K562 (cell line): Measurements from ENCODE around the gene DCAF6. TPM values are rescaled to one million over a fixed set of nuclear protein-coding genes. Genes with fewer than 3 reads are reported as not detected.

ENCODE experiments used
- ATAC-seq: fragments of 200-7000 bp; cut with Tn5 transposase; 3 replicates; pipeline ENCODE4 v1.9.1; 2020; ENCODE audit warnings: moderate library complexity
- BruUV-seq: library from RNA; stranded (reverse); fragments of 400-500 nt; replicated peaks from 2 replicates; lab custom pipeline; 2021; lab: Mats Ljungman, UMichigan
- CTCF ChIA-PET: fragments of 300-600 bp; formaldehyde crosslinking; extraction: SDS; loops from one replicate; lab custom pipeline; 2021; ENCODE audit warnings: low intra/inter-chr PET ratio; lab: Yijun Ruan, JAX
- POLR2A ChIA-PET: fragments of 300-600, 350-650 bp; sonication (Branson Sonifier 250); formaldehyde crosslinking; extraction: SDS; loops from one replicate; lab custom pipeline; 2021; ENCODE audit warnings: antibody characterized with exemption, inconsistent platforms; lab: Yijun Ruan, JAX
- DNase-seq, 4 experiments: peaks; one replicate each; pipeline versions ENCODE4 v3.0.0 to v3.0.0-alpha.2; 2011 to 2018; ENCODE audit warnings: low spot score in 3 of 4, mixed read lengths in 3 of 4; ENCODE audit errors: extremely low read depth in 1 of 4
- FAIRE-seq: peaks from 2 replicates; lab custom pipeline; 2011; peaks lifted over from hg19 to GRCh38; lab: Jason Lieb, UNC
- H2AFZ ChIP-seq: 2 replicates; pipeline ENCODE4 v1.6.0; 2011; ENCODE audit warnings: low read depth, low read length, control low read depth, inconsistent platforms
- H3K27ac ChIP-seq: fragments of 200-600 bp; 3 replicates; pipeline ENCODE4 v1.8.0; 2011; ENCODE audit warnings: low read depth, mild to moderate bottlenecking, control low read depth, inconsistent platforms, low read length, moderate library complexity, mixed read lengths; ENCODE audit errors: extremely low read depth
- H3K27me3 ChIP-seq, 2 experiments: fragments of 300-600 bp in 1 of 2; 2 replicates in 1 of 2; 3 replicates in 1 of 2; pipeline versions ENCODE4 v1.6.0 to v1.8.0; 2011; ENCODE audit warnings: inconsistent platforms in 2 of 2, low read length in 2 of 2, mild to moderate bottlenecking in 1 of 2, mixed read lengths in 1 of 2, moderate library complexity in 1 of 2; ENCODE audit not compliant: control insufficient read depth in 2 of 2, insufficient read depth in 2 of 2
- H3K36me3 ChIP-seq: fragments of 300-600 bp; 3 replicates; pipeline ENCODE4 v1.8.0; 2011; ENCODE audit warnings: mild to moderate bottlenecking, low read length, inconsistent platforms; ENCODE audit not compliant: control insufficient read depth, insufficient read depth
- H3K4me1 ChIP-seq, 2 experiments: fragments of 200-600 bp in 1 of 2; replicated peaks in 1 of 2; 2 replicates in 1 of 2; 3 replicates in 1 of 2; pipeline versions ENCODE4 v1.5.1 to v1.8.0; 2011; ENCODE audit warnings: inconsistent platforms in 2 of 2, low read length in 2 of 2, mild to moderate bottlenecking in 1 of 2, mixed read lengths in 1 of 2, moderate library complexity in 1 of 2; ENCODE audit not compliant: control insufficient read depth in 2 of 2, insufficient read depth in 2 of 2
- H3K4me2 ChIP-seq: 2 replicates; pipeline ENCODE4 v1.6.1; 2011; ENCODE audit warnings: low read length, control low read depth, inconsistent platforms, mixed read lengths; ENCODE audit not compliant: insufficient read depth
- H3K4me3 ChIP-seq: fragments of 200-600 bp; sonication (generic), shearing (Covaris generic); 2 replicates; pipeline ENCODE4 v1.5.1; 2016; ENCODE audit warnings: control low read depth, inconsistent platforms
- H3K79me2 ChIP-seq: fragments of 200-600 bp; 3 replicates; pipeline ENCODE4 v1.8.0; 2011; ENCODE audit warnings: low read length, inconsistent platforms; ENCODE audit not compliant: control insufficient read depth, insufficient read depth
- H3K9ac ChIP-seq, 2 experiments: 2 replicates each; pipeline versions ENCODE4 v1.6.0 to v1.6.1; 2011; ENCODE audit warnings: low read depth in 2 of 2, low read length in 2 of 2, control low read depth in 1 of 2, inconsistent platforms in 1 of 2, mild to moderate bottlenecking in 1 of 2, mixed read lengths in 1 of 2; ENCODE audit not compliant: insufficient read depth in 1 of 2
- H3K9me1 ChIP-seq: one replicate; pipeline ENCODE4 v1.6.0; 2011; ENCODE audit warnings: inconsistent platforms, mild to moderate bottlenecking, low read length, moderate library complexity; ENCODE audit not compliant: control insufficient read depth, insufficient read depth
- H3K9me3 ChIP-seq: replicated peaks from 2 replicates; pipeline ENCODE4 v1.5.1; 2011; ENCODE audit warnings: low read depth, low read length, inconsistent platforms; ENCODE audit not compliant: control insufficient read depth, insufficient read depth
- H4K20me1 ChIP-seq: replicated peaks from 2 replicates; pipeline ENCODE4 v1.6.1; 2011; ENCODE audit warnings: low read length, inconsistent platforms, mixed read lengths; ENCODE audit not compliant: control insufficient read depth, insufficient read depth
- ATF3 ChIP-seq, 2 experiments: fragments of 450-650 bp in 1 of 2; sonication (generic) in 1 of 2; formaldehyde crosslinking in 1 of 2; IDR thresholded peaks in 1 of 2; conservative IDR thresholded peaks in 1 of 2; 2 replicates each; pipeline versions ENCODE4 v1.6.1 to v1.8.1; 2016 to 2023; ENCODE audit warnings: mild to moderate bottlenecking in 2 of 2, moderate library complexity in 2 of 2, inconsistent platforms in 1 of 2, missing genetic modification reagents in 1 of 2
- CREB1 ChIP-seq, 2 experiments: sonication (generic) in 1 of 2; formaldehyde crosslinking in 1 of 2; IDR thresholded peaks; 2 replicates each; pipeline versions ENCODE4 v1.6.1 to v1.8.0; 2012 to 2022; ENCODE audit warnings: inconsistent platforms in 1 of 2, mild to moderate bottlenecking in 1 of 2, missing genetic modification reagents in 1 of 2, moderate library complexity in 1 of 2
- FOSL1 ChIP-seq: fragments of 200-800 bp; sonication (Bioruptor generic); conservative IDR thresholded peaks from 2 replicates; pipeline ENCODE4 v1.6.1; 2016; ENCODE audit warnings: missing genetic modification characterization, missing compliant biosample characterization
- FOXJ2 ChIP-seq: fragments of 200-800 bp; sonication (Bioruptor generic); IDR thresholded peaks from 2 replicates; pipeline ENCODE4 v1.6.1; 2016; ENCODE audit warnings: missing genetic modification characterization, missing compliant biosample characterization
- FOXK1 ChIP-seq: sonication (generic); formaldehyde crosslinking; IDR thresholded peaks from 2 replicates; pipeline ENCODE4 v1.8.0; 2022; ENCODE audit warnings: missing genetic modification reagents, mild to moderate bottlenecking, borderline replicate concordance
- GTF2E2 ChIP-seq: fragments of 200-800 bp; sonication (Bioruptor generic); IDR thresholded peaks from 2 replicates; pipeline ENCODE4 v1.6.1; 2016; ENCODE audit warnings: missing genetic modification characterization, missing compliant biosample characterization
- JUNB ChIP-seq: fragments of 450-650 bp; formaldehyde crosslinking; conservative IDR thresholded peaks from 2 replicates; pipeline ENCODE4 v1.4.0; 2020; ENCODE audit warnings: mild to moderate bottlenecking
- MCM2 ChIP-seq: fragments of 450-650 bp; IDR thresholded peaks from 2 replicates; pipeline ENCODE4 v1.6.1; 2017; ENCODE audit warnings: low read depth, mild to moderate bottlenecking
- MNT ChIP-seq, 2 experiments: fragments of 450-650 bp; conservative IDR thresholded peaks; 2 replicates each; pipeline ENCODE4 v1.6.1; 2017; ENCODE audit warnings: mild to moderate bottlenecking in 2 of 2, moderate library complexity in 2 of 2
- TFAM ChIP-seq: fragments of 250-450 bp; sonication (Bioruptor Pico); conservative IDR thresholded peaks from 2 replicates; pipeline ENCODE4 v1.5.0; 2021; ENCODE audit warnings: mild to moderate bottlenecking, moderate library complexity
- in situ Hi-C: fragments of 300-500 bp; cut with MboI; formaldehyde crosslinking; loops from 4 replicates; pipeline ENCODE4 v1.15.0; 2018; ENCODE audit warnings: inconsistent platforms, mixed read lengths
- intact Hi-C: fragments of 100-400 bp; cut with micrococcal nuclease; formaldehyde crosslinking; loops from 2 replicates; pipeline ENCODE4 v1.14.2; 2022
- polyA plus RNA-seq, 8 experiments: library from polyadenylated mRNA; depleted of rRNA in 4 of 8; stranded (reverse) in 5 of 8; unstranded in 3 of 8; fragments of >200 nt; fragmentation: Nextera tagmentation in 2 of 8; fragmentation: Illumina TruSeq in 1 of 8; extraction: Ambion mirVana in 2 of 8; extraction: Trizol in 1 of 8; gene quantifications; 2 replicates each; pipeline versions ENCODE4 v1.2.1 to v1.2.3, GENCODE V29; 2011 to 2014; ENCODE audit warnings: inconsistent platforms in 1 of 8, missing spikeins in 1 of 8
- total RNA-seq, 7 experiments: library from RNA; depleted of rRNA in 6 of 7; stranded (reverse); fragments of >200 nt in 6 of 7; fragmentation: Illumina TruSeq in 2 of 7; extraction: Trizol in 2 of 7; gene quantifications; 2 replicates each; pipeline versions ENCODE4 v1.2.1 to v1.2.3, GENCODE V29; 2011 to 2021; ENCODE audit warnings: low replicate concordance in 1 of 7

The DCAF6 gene
- total and polyA plus RNA-seq, 9 of the 15 experiments (the other 6 are each of a cell fraction or from before 2014, with no cell fraction given) = 19.1 to 102 (median 46.3) TPM

GRCh38 chr1:167957710-167958109 is 21.2 kb downstream of the DCAF6 start:
- no TSS peak for BruUV-seq
- TF ChIP-seq ATF3 (IDR thresholded peaks at IDR 0.05) = peak; percentile 59; the same call in 1 of the 2 replicates
- TF ChIP-seq ATF3 (CRISPR knock-in tag; conservative IDR thresholded peaks at IDR 0.05) = no peak
- TF ChIP-seq MNT (conservative IDR thresholded peaks at IDR 0.05) = 0 out of 4 replicates have a peak, but pooled peaks of 1 of the 2 experiments have one; percentile 2
- TF ChIP-seq JUNB (CRISPR knock-in tag) = 0 out of 2 replicates have a peak, but pooled peaks have one; percentile 42
- 0 out of 2 replicates have a peak, but pooled peaks have one; percentile 32 for TF ChIP-seq GTF2E2 (tag)
- TF ChIP-seq MCM2 = no peak
- no peak for TF ChIP-seq FOXJ2 (tag)
- TF ChIP-seq FOSL1 (tag) = 0 out of 2 replicates have a peak, but pooled peaks have one; percentile 9
- no peak for TF ChIP-seq FOXK1 (CRISPR knock-in tag)
- no peak for TF ChIP-seq CREB1 (IDR thresholded peaks at IDR 0.05)
- no peak for TF ChIP-seq CREB1 (CRISPR knock-in tag; IDR thresholded peaks at IDR 0.05)
- no peak for TF ChIP-seq TFAM (CRISPR knock-in tag)
- in situ Hi-C loops = no loop called here
- Histone ChIP-seq H3K27me3 (no peaks in the 10 kb centered on the region), H3K4me2 (no peak overlapping the region), H3K4me3 (no peak overlapping the region), H4K20me1 (no peaks in the 10 kb centered on the region), H3K79me2 (peaks cover 84% of the 10 kb centered on the region), H3K27ac (no peak overlapping the region), H3K9me3 (no peaks in the 10 kb centered on the region), H3K4me1 (no peaks in the 10 kb centered on the region; a peak in 2 of 5 replicates), H3K9ac (no peak overlapping the region), H2AFZ (no peak overlapping the region), H3K9me1 (no peaks in the 10 kb centered on the region), H3K36me3 (peaks cover 35% of the 10 kb centered on the region)
- CTCF ChIA-PET = no interaction called here
- POLR2A ChIA-PET = no interaction called here
- intact Hi-C loops = no loop called here
- ATAC-seq = no peak
- no peak for FAIRE-seq
- no peak for DNase-seq
